ENCODE results near the gene PIP4K2A. TPM values are rescaled to one million over a fixed set of nuclear protein-coding genes. Genes with fewer than 3 reads are reported as not detected.

PIP4K2A gene
- total RNA-seq, 1 donor from 2014 or later = 44.1 TPM

DNA sequence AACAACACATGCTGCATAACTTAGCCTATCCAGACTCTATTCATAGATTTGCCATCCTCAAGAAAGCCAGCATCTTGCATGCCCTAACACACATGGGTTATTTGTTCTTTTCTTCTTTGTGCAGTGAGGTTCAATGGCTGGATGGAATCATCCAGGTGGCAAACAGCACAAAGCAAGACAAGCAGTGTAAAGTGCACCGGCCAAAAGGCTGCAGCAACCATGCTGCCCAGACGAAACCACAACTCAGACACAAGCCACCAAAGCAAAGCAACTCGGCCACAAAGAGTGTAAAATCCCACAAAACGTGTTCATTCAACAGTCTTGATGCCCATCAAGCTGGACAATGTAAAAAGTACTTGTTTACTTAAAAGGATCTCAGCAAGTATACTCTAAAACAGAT lies 76.9 kb downstream of the PIP4K2A start:
- Mint-ChIP-seq H3K4me3 (ENCODE audit: unreplicated experiment) (no peak overlapping the region), H3K36me3 (ENCODE audit: low read depth) (peaks cover 1% of the 10 kb centered on the region), H3K27ac (ENCODE audit: unreplicated experiment) (no peak overlapping the region), H3K27me3 (ENCODE audit: low read depth) (no peaks in the 10 kb centered on the region), H3K4me1 (ENCODE audit: low read depth) (peaks cover 8% of the 10 kb centered on the region), H3K9me3 (ENCODE audit: low read depth) (no peaks in the 10 kb centered on the region)
- TF ChIP-seq, protein P1, sequence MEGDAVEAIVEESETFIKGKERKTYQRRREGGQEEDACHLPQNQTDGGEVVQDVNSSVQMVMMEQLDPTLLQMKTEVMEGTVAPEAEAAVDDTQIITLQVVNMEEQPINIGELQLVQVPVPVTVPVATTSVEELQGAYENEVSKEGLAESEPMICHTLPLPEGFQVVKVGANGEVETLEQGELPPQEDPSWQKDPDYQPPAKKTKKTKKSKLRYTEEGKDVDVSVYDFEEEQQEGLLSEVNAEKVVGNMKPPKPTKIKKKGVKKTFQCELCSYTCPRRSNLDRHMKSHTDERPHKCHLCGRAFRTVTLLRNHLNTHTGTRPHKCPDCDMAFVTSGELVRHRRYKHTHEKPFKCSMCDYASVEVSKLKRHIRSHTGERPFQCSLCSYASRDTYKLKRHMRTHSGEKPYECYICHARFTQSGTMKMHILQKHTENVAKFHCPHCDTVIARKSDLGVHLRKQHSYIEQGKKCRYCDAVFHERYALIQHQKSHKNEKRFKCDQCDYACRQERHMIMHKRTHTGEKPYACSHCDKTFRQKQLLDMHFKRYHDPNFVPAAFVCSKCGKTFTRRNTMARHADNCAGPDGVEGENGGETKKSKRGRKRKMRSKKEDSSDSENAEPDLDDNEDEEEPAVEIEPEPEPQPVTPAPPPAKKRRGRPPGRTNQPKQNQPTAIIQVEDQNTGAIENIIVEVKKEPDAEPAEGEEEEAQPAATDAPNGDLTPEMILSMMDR (IDR thresholded peaks at IDR 0.05) = no peak
- DNase-seq (ENCODE audit: low spot score) = no peak

DNA sequence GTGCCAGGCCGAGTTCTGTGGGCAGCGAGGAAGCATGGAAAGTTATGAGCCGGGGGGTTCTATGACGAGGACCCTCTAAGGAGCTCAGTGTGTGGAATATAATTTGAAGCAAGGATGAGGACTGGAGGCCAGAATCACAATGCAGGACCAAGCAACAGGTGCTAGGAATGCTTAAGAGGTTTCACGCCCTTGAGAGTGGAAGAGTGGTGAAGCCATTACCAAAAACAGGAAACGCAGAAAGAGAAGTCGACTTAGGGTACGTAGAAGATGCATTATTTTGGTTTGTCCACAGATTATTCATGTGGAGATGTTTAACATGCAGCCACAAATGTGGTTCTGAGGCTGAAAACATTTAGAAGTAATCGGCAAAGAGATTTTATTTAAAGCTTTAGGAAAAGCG lies 78.7 kb downstream of the PIP4K2A start:
- DNase-seq (ENCODE audit: low spot score) = no peak
- no peak overlapping the region for H3K27ac Mint-ChIP-seq (ENCODE audit: unreplicated experiment)
- TF ChIP-seq, protein P1 (IDR thresholded peaks at IDR 0.05) = no peak
- peaks cover 15% of the 10 kb centered on the region for H3K4me1 Mint-ChIP-seq (ENCODE audit: low read depth)
- no peak overlapping the region for H3K4me3 Mint-ChIP-seq (ENCODE audit: unreplicated experiment)
- H3K36me3 Mint-ChIP-seq (ENCODE audit: low read depth) = peaks cover 1% of the 10 kb centered on the region
- no peaks in the 10 kb centered on the region for H3K27me3 Mint-ChIP-seq (ENCODE audit: low read depth)
- no peaks in the 10 kb centered on the region for H3K9me3 Mint-ChIP-seq (ENCODE audit: low read depth)

DNA sequence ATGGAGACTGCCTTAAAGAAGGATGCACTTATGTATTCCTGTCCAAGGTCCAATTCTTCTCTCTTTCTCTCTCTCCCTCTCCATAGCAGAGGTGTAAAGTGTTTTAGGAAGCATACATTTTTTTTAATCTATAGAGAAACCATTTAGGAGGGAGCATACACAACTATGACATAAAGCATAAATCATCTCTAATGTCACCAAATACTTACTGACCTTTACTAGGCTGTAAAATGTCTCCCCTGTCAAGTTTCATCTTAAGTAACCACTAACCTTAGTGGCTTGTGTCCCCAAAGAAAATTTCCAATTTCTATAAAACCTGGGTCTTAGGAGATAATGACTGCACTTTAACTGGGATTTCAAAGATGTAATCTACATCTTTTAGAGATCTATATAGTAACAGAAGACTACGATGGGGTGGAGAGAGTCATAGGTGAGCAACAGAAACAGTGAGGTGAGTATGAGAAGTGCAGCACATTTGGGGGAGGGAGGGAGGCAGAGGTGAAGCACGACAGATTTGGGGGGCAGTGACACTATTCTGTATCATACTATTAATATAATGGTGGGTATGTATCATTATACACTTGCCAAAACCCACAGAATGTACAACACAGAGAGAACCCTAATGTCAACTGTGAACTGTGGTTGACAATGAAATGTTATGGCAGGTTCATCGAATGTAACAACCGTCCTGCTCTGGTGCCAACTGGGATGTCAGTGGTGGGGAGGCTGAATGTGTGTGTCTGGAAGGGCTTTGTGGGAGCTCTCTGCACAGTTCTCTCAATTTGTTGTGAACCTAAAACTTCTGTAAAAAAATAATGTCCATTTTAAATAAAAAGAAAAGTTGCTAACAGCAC lies 79.5 kb downstream of the PIP4K2A start:
- Mint-ChIP-seq H3K27ac (ENCODE audit: unreplicated experiment) (no peak overlapping the region), H3K4me3 (ENCODE audit: unreplicated experiment) (no peak overlapping the region), H3K9me3 (ENCODE audit: low read depth) (no peaks in the 10 kb centered on the region), H3K36me3 (ENCODE audit: low read depth) (peaks cover 1% of the 10 kb centered on the region), H3K4me1 (ENCODE audit: low read depth) (peaks cover 22% of the 10 kb centered on the region), H3K27me3 (ENCODE audit: low read depth) (no peaks in the 10 kb centered on the region)
- TF ChIP-seq, protein P1 (IDR thresholded peaks at IDR 0.05) = no peak
- DNase-seq (ENCODE audit: low spot score) = no peak

DNA sequence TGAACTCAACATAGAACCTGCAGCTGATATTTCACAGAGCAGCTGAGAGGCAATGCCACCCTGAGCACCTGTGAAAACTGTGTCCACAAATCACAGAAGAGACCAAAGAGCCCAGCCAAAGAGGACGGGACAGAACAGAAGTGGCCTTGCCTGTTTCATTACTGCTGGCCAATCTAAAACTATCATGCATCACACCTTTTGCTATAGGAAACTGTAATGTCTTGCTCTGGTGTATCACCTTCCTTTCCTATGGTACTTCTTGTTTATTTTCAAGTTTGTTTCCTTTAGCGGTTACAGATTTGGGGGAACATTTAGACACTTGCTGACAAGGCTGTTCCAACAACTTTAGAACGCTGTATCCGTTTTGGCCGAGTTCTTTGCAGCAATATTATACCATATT lies 80.3 kb downstream of the PIP4K2A start:
- Mint-ChIP-seq H3K4me1 (ENCODE audit: low read depth) (peaks cover 26% of the 10 kb centered on the region), H3K4me3 (ENCODE audit: unreplicated experiment) (no peak overlapping the region), H3K27me3 (ENCODE audit: low read depth) (no peaks in the 10 kb centered on the region), H3K9me3 (ENCODE audit: low read depth) (no peaks in the 10 kb centered on the region), H3K36me3 (ENCODE audit: low read depth) (peaks cover 1% of the 10 kb centered on the region), H3K27ac (ENCODE audit: unreplicated experiment) (no peak overlapping the region)
- no peak for DNase-seq (ENCODE audit: low spot score)
- TF ChIP-seq, protein P1 (IDR thresholded peaks at IDR 0.05) = no peak

DNA sequence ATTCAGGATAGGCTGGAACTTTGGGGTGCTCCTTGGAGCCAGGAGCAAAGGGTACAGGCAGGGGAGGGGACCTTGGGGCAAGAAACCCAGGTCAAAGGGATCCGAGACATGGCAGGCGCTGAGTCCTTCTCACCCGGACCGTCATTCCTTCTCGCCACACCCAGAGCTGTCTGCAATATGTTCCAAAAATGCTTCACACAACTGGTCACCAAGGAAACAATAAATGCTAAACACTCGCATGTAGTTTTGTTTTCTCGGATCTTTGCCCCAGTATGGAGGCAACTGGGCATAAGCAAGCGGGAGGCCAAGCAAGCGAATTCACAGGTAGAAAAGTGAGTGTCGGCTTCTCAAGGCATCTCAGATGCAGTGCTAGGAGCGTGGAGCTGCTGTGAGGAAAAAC lies 80.8 kb downstream of the PIP4K2A start:
- TF ChIP-seq, protein P1 (IDR thresholded peaks at IDR 0.05) = no peak
- peaks cover 1% of the 10 kb centered on the region for H3K36me3 Mint-ChIP-seq (ENCODE audit: low read depth)
- no peaks in the 10 kb centered on the region for H3K27me3 Mint-ChIP-seq (ENCODE audit: low read depth)
- H3K4me1 Mint-ChIP-seq (ENCODE audit: low read depth) = peaks cover 27% of the 10 kb centered on the region
- H3K9me3 Mint-ChIP-seq (ENCODE audit: low read depth) = no peaks in the 10 kb centered on the region
- no peak overlapping the region for H3K27ac Mint-ChIP-seq (ENCODE audit: unreplicated experiment)
- no peak for DNase-seq (ENCODE audit: low spot score)
- H3K4me3 Mint-ChIP-seq (ENCODE audit: unreplicated experiment) = no peak overlapping the region

Data from chondrocyte (in vitro differentiated cells).